ENCODE data around the gene PDGFD.

Gene PDGFD

GRCh38 chr11:103920933-103921332, 243.0 kb downstream of the PDGFD start:
- Histone ChIP-seq H3K27ac (ENCODE audit: low read length) (no peak overlapping the region), H3K4me3 (ENCODE audit: low read length in 2 of 2) (no peak overlapping the region), H3K9me3 (ENCODE audit: control insufficient read depth in 2 of 2, low read length in 2 of 2) (no peaks in the 10 kb centered on the region)

DNA sequence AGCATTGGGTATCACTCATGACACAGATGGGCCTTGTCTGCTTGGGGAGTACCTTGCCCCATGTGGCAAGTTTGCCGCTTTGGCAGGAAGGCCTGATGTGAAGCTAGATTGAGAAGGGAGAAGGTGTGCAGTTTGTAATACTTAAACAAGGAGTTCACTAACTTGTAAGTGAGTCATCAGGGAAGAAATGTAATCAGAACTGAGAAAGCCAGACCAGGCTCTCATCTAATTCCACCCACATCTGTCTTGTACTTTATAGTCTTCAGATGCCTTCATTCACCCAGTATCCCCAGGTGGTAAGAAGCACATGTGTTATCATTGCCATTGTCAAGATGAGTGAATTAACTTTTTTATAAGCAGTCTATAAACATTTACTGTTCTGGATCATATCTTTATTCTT, 243.5 kb downstream of the PDGFD start:
- H3K27ac ChIP-seq (ENCODE audit: low read length) = no peak overlapping the region
- H3K36me3 ChIP-seq (ENCODE audit: control insufficient read depth in 2 of 2, insufficient read depth in 2 of 2, low read length in 2 of 2) = no peaks in the 10 kb centered on the region
- H3K9me3 ChIP-seq (ENCODE audit: control insufficient read depth in 2 of 2, low read length in 2 of 2) = no peaks in the 10 kb centered on the region
- H3K4me1 ChIP-seq (ENCODE audit: control insufficient read depth, insufficient read depth, low read length) = no peaks in the 10 kb centered on the region
- H3K9ac ChIP-seq (ENCODE audit: low read length in 2 of 2) = no peak overlapping the region
- no peak overlapping the region for H3K4me3 ChIP-seq (ENCODE audit: low read length in 2 of 2)
- no peaks in the 10 kb centered on the region for H3K27me3 ChIP-seq (ENCODE audit: control insufficient read depth in 1 of 2, insufficient read depth in 2 of 2, low read length in 2 of 2)

More at GRCh38 chr11:103920933-103921332, 243.0 kb downstream of the PDGFD start:
- H3K36me3 ChIP-seq (ENCODE audit: control insufficient read depth in 2 of 2, insufficient read depth in 2 of 2, low read length in 2 of 2) = no peaks in the 10 kb centered on the region
- H3K9ac ChIP-seq (ENCODE audit: low read length in 2 of 2) = no peak overlapping the region
- no peaks in the 10 kb centered on the region for H3K27me3 ChIP-seq (ENCODE audit: control insufficient read depth in 1 of 2, insufficient read depth in 2 of 2, low read length in 2 of 2)
- H3K4me1 ChIP-seq (ENCODE audit: control insufficient read depth, insufficient read depth, low read length) = no peaks in the 10 kb centered on the region

DNA sequence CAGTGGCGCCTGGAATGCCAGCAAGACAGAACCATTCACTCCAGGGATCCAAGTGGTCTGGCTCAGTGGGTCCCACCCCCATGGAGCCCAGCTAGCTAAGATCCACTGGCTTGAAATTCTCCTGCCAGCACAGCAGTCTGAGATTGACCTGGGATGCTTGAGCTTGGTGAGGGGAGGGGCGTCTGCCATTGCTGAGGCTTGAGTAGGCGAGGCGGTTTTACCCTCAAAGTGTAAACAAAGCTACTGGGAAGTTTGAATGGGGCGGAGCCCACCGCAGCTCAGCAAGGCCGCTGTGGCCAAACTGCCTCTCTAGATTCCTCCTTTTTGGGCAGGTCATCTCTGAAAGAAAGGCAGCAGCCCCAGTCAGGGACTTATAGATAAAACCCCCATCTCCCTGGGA, 253.2 kb downstream of the PDGFD start:
- H3K27ac ChIP-seq (ENCODE audit: low read length) = no peak overlapping the region
- H3K4me3 ChIP-seq (ENCODE audit: low read length in 2 of 2) = no peak overlapping the region
- H3K9me3 ChIP-seq (ENCODE audit: control insufficient read depth in 2 of 2, low read length in 2 of 2) = no peaks in the 10 kb centered on the region
- no peaks in the 10 kb centered on the region for H3K4me1 ChIP-seq (ENCODE audit: control insufficient read depth, insufficient read depth, low read length)
- no peaks in the 10 kb centered on the region for H3K27me3 ChIP-seq (ENCODE audit: control insufficient read depth in 1 of 2, insufficient read depth in 2 of 2, low read length in 2 of 2)
- no peak overlapping the region for H3K9ac ChIP-seq (ENCODE audit: low read length in 2 of 2)
- H3K36me3 ChIP-seq (ENCODE audit: control insufficient read depth in 2 of 2, insufficient read depth in 2 of 2, low read length in 2 of 2) = no peaks in the 10 kb centered on the region

- H3K27me3 ChIP-seq (ENCODE audit: control insufficient read depth in 1 of 2, insufficient read depth in 2 of 2, low read length in 2 of 2) = no peaks in the 10 kb centered on the region
- H3K27ac ChIP-seq (ENCODE audit: low read length) = no peak overlapping the region
- no peak overlapping the region for H3K9ac ChIP-seq (ENCODE audit: low read length in 2 of 2)
- H3K36me3 ChIP-seq (ENCODE audit: control insufficient read depth in 2 of 2, insufficient read depth in 2 of 2, low read length in 2 of 2) = no peaks in the 10 kb centered on the region
- no peaks in the 10 kb centered on the region for H3K9me3 ChIP-seq (ENCODE audit: control insufficient read depth in 2 of 2, low read length in 2 of 2)
- no peak overlapping the region for H3K4me3 ChIP-seq (ENCODE audit: low read length in 2 of 2)
- H3K4me1 ChIP-seq (ENCODE audit: control insufficient read depth, insufficient read depth, low read length) = no peaks in the 10 kb centered on the region
Measured at GRCh38 chr11:103907548-103908455, 256.1 kb downstream of the PDGFD start.

DNA sequence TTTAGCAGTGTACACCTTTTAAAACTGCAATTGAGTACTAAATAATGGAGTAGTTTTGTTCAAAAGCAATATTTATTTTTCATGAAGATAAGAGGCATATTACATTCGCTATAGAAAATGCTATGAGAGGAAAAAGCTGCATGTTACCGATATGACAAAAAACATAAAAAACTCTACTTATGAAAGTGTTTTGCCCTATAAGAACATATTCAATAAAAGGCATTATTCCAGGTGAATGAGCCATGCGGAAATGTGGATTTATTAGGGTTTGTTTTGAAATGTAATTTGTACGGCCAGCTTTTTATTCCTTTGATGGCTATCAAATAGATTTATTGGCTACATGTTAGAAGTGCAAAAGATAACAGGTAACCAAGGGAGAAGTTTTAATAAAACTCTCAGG, 256.8 kb downstream of the PDGFD start:
- no peaks in the 10 kb centered on the region for H3K4me1 ChIP-seq (ENCODE audit: control insufficient read depth, insufficient read depth, low read length)
- H3K27ac ChIP-seq (ENCODE audit: low read length) = no peak overlapping the region
- no peaks in the 10 kb centered on the region for H3K9me3 ChIP-seq (ENCODE audit: control insufficient read depth in 2 of 2, low read length in 2 of 2)
- no peak overlapping the region for H3K4me3 ChIP-seq (ENCODE audit: low read length in 2 of 2)
- no peaks in the 10 kb centered on the region for H3K27me3 ChIP-seq (ENCODE audit: control insufficient read depth in 1 of 2, insufficient read depth in 2 of 2, low read length in 2 of 2)
- no peaks in the 10 kb centered on the region for H3K36me3 ChIP-seq (ENCODE audit: control insufficient read depth in 2 of 2, insufficient read depth in 2 of 2, low read length in 2 of 2)
- no peak overlapping the region for H3K9ac ChIP-seq (ENCODE audit: low read length in 2 of 2)

DNA sequence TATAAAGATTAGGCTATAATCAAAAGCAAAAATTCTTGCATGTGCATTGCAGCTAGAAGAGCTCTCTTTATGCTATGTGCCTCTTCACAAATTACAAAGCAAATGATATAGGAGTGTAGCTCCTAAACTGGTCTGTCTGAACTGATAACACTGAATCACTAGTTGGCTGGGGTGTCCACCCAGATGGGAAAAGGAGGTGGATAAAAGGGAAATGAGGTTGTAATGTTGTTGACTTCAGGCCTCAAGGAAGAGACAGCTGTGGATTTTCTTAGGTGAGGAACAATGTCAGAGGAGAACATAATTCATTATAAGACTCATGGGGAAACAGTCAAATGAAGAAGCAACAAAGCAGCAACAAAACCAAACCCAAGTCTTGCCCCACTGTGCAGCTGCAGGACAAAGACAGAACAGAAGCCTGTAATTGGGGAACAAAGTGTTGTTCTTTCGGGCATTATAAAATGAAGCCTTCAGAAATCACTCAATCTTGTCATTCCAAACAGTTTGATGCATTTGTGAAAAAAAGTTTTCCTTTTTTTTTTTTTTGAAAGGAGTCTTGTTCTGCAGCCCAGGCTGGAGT, 257.6 kb downstream of the PDGFD start:
- no peaks in the 10 kb centered on the region for H3K36me3 ChIP-seq (ENCODE audit: control insufficient read depth in 2 of 2, insufficient read depth in 2 of 2, low read length in 2 of 2)
- no peak overlapping the region for H3K27ac ChIP-seq (ENCODE audit: low read length)
- no peaks in the 10 kb centered on the region for H3K9me3 ChIP-seq (ENCODE audit: control insufficient read depth in 2 of 2, low read length in 2 of 2)
- H3K27me3 ChIP-seq (ENCODE audit: control insufficient read depth in 1 of 2, insufficient read depth in 2 of 2, low read length in 2 of 2) = no peaks in the 10 kb centered on the region
- no peak overlapping the region for H3K9ac ChIP-seq (ENCODE audit: low read length in 2 of 2)
- H3K4me3 ChIP-seq (ENCODE audit: low read length in 2 of 2) = no peak overlapping the region
- no peaks in the 10 kb centered on the region for H3K4me1 ChIP-seq (ENCODE audit: control insufficient read depth, insufficient read depth, low read length)

GRCh38 chr11:103904324-103904667, 259.7 kb downstream of the PDGFD start:
- Histone ChIP-seq H3K9ac (ENCODE audit: low read length in 2 of 2) (no peak overlapping the region), H3K36me3 (ENCODE audit: control insufficient read depth in 2 of 2, insufficient read depth in 2 of 2, low read length in 2 of 2) (no peaks in the 10 kb centered on the region), H3K4me3 (ENCODE audit: low read length in 2 of 2) (no peak overlapping the region), H3K9me3 (ENCODE audit: control insufficient read depth in 2 of 2, low read length in 2 of 2) (no peaks in the 10 kb centered on the region), H3K27ac (ENCODE audit: low read length) (no peak overlapping the region), H3K27me3 (ENCODE audit: control insufficient read depth in 1 of 2, insufficient read depth in 2 of 2, low read length in 2 of 2) (no peaks in the 10 kb centered on the region), H3K4me1 (ENCODE audit: control insufficient read depth, insufficient read depth, low read length) (no peaks in the 10 kb centered on the region)

DNA sequence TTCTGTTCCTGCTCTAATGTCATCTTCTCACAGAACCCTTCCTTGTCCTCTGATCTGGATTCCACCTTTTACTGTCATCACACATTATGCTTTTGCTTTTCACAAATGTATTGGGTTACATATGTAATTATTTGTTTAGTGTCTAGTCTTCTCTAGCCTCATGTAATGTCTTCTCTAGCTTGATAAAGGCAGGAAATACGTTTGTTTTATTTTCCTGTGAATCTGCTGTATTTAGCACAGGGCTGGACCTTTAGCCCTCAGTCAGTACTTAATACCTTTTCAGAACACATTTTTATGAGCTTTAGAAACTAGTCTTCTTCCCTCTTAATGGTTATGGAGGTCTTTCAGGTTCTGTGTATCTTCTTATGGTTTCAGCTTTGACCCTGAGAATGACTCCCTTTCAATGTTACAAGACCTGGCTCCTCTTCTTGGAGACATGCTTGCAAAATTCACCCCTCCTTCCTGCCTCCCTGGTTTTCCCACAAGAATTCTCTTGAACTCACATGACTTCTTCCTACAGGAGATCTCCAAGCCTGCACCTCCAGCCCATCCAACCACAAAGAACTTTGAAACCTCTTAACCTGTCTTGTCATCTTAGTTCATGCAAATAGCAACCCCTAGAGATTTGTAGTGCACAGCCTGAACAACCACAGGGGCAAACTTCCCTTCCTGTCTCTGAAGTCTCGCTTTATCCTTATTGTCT, 260.2 kb downstream of the PDGFD start:
- Histone ChIP-seq H3K9ac (ENCODE audit: low read length in 2 of 2) (no peak overlapping the region), H3K4me1 (ENCODE audit: control insufficient read depth, insufficient read depth, low read length) (no peaks in the 10 kb centered on the region), H3K36me3 (ENCODE audit: control insufficient read depth in 2 of 2, insufficient read depth in 2 of 2, low read length in 2 of 2) (no peaks in the 10 kb centered on the region), H3K9me3 (ENCODE audit: control insufficient read depth in 2 of 2, low read length in 2 of 2) (no peaks in the 10 kb centered on the region), H3K4me3 (ENCODE audit: low read length in 2 of 2) (no peak overlapping the region), H3K27me3 (ENCODE audit: control insufficient read depth in 1 of 2, insufficient read depth in 2 of 2, low read length in 2 of 2) (no peaks in the 10 kb centered on the region), H3K27ac (ENCODE audit: low read length) (no peak overlapping the region)

- no peak overlapping the region for H3K9ac ChIP-seq (ENCODE audit: low read length in 2 of 2)
- H3K9me3 ChIP-seq (ENCODE audit: control insufficient read depth in 2 of 2, low read length in 2 of 2) = no peaks in the 10 kb centered on the region
- H3K27ac ChIP-seq (ENCODE audit: low read length) = no peak overlapping the region
- H3K36me3 ChIP-seq (ENCODE audit: control insufficient read depth in 2 of 2, insufficient read depth in 2 of 2, low read length in 2 of 2) = no peaks in the 10 kb centered on the region
- no peaks in the 10 kb centered on the region for H3K4me1 ChIP-seq (ENCODE audit: control insufficient read depth, insufficient read depth, low read length)
- no peak overlapping the region for H3K4me3 ChIP-seq (ENCODE audit: low read length in 2 of 2)
- no peaks in the 10 kb centered on the region for H3K27me3 ChIP-seq (ENCODE audit: control insufficient read depth in 1 of 2, insufficient read depth in 2 of 2, low read length in 2 of 2)
Measured at GRCh38 chr11:103902994-103903393, 261.0 kb downstream of the PDGFD start.

- H3K9ac ChIP-seq (ENCODE audit: low read length in 2 of 2) = no peak overlapping the region
- no peaks in the 10 kb centered on the region for H3K9me3 ChIP-seq (ENCODE audit: control insufficient read depth in 2 of 2, low read length in 2 of 2)
- H3K27ac ChIP-seq (ENCODE audit: low read length) = no peak overlapping the region
- H3K27me3 ChIP-seq (ENCODE audit: control insufficient read depth in 1 of 2, insufficient read depth in 2 of 2, low read length in 2 of 2) = no peaks in the 10 kb centered on the region
- H3K4me1 ChIP-seq (ENCODE audit: control insufficient read depth, insufficient read depth, low read length) = no peaks in the 10 kb centered on the region
- no peak overlapping the region for H3K4me3 ChIP-seq (ENCODE audit: low read length in 2 of 2)
- no peaks in the 10 kb centered on the region for H3K36me3 ChIP-seq (ENCODE audit: control insufficient read depth in 2 of 2, insufficient read depth in 2 of 2, low read length in 2 of 2)
Measured at GRCh38 chr11:103901656-103902055, 262.3 kb downstream of the PDGFD start.

Measured in stomach smooth muscle (tissue), 2 donors.